22Rv1 (cell line): ENCODE results near the gene OR51B5.
"Not testable (repeated sequence)": the region's sequence is repeated elsewhere in the genome, so short reads cannot be mapped to it uniquely, and the experiment has no call there.

Experiments
- H3K27ac ChIP-seq: fragments of 450-650 bp; 2 replicates; pipeline ENCODE4 v1.5.1; 2017
- CTCF ChIP-seq: fragments of 450-650 bp; IDR thresholded peaks from 2 replicates; pipeline ENCODE4 v1.5.1; 2017; ENCODE audit warnings: mild to moderate bottlenecking
- ZFX ChIP-seq: fragments of 450-650 bp; IDR thresholded peaks from 2 replicates; pipeline ENCODE4 v1.6.1; 2017; ENCODE audit warnings: antibody characterized with exemption, borderline replicate concordance

Gene OR51B5

GRCh38 chr11:5349550-5349949 is 6.2 kb upstream of the OR51B5 start:
- H3K27ac ChIP-seq = no peak overlapping the region
- TF ChIP-seq ZFX (no peak), CTCF (no peak)

GRCh38 chr11:5348551-5349194 is 5.3 kb upstream of the OR51B5 start:
- no peak for TF ChIP-seq ZFX
- TF ChIP-seq CTCF = no peak
- no peak overlapping the region for H3K27ac ChIP-seq

GRCh38 chr11:5345831-5346230 is 2.5 kb upstream of the OR51B5 start:
- no peak for TF ChIP-seq CTCF
- H3K27ac ChIP-seq = no peak overlapping the region

- H3K27ac ChIP-seq = no peak overlapping the region
- TF ChIP-seq CTCF (no peak), ZFX (no peak)
These were observed 3.5 kb downstream of the OR51B5 start for GRCh38 chr11:5339771-5340322.

- H3K27ac ChIP-seq = not testable (repeated sequence)
These were observed 6.1 kb downstream of the OR51B5 start for GRCh38 chr11:5337253-5337652.

GRCh38 chr11:5336331-5336730 is 7.0 kb downstream of the OR51B5 start:
- TF ChIP-seq CTCF (no peak), ZFX (no peak)
- H3K27ac ChIP-seq = no peak overlapping the region

GRCh38 chr11:5335170-5335569 is 8.2 kb downstream of the OR51B5 start:
- TF ChIP-seq ZFX (no peak), CTCF (no peak)
- H3K27ac ChIP-seq = no peak overlapping the region

GRCh38 chr11:5324197-5324596 is 19.1 kb downstream of the OR51B5 start, which contains the start of gene OR51B2:
OR51B2 (minus strand) TSS chr11:5324297; CDS start chr11:5324297, 0 bp downstream.
- TF ChIP-seq CTCF (no peak), ZFX (no peak)
- no peak within 1 kb of the TSS for H3K27ac ChIP-seq
